ENCODE results near the gene CHTOP.

The CHTOP gene

DNA sequence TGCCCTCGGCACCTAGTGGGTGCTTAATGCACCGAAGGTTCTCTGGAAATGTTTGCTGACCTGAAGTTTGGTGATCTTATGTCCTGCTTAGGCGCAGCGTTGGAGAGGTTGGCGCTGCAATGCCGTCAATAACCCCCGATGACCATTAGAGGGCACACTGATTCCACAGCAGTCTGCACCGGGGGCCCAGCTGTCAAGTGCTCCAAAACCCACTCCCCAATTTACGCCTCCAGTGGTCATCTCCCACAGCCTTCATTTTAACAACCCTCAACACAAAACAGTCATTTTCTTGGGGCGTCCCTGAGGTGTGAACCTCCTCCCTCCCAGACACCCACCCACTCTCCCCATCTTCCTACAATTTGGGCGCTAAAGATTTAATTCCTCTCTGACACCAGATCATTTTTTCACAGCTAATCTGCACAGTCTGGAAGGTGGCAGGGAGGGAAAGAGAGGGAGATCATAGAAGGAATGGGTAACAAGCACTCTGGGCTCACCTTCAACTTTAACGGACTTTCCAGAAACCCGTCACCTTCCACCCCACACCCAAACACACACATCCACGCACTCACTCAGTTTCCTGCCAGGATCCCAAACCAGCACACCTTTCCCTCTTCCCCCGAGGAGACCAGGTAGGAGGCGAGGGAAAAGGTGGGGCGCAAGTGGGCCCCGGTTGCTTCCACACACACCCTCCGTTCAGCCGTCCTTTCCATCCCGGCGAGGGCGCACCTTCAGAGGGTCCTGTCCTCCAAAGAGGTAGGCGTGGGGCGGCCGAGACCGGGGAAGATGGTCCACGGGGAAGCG lies 44.1 kb downstream of the CHTOP start:
- H3K4me3 ChIP-seq (IDR thresholded peaks at IDR 0.05; ENCODE audit: insufficient read depth, low read depth, low read length) = no peak overlapping the region
- H2AFZ ChIP-seq (ENCODE audit: low read depth) = peak overlapping the region; percentile 0; the same call in 1 of the 2 replicates
- H3K4me2 ChIP-seq = peak overlapping the region; percentile 4; the same call in 1 of the 2 replicates
- H3K4me1 ChIP-seq (ENCODE audit: low read depth, poor library complexity, severe bottlenecking) = peaks cover 11% of the 10 kb centered on the region
- no peaks in the 10 kb centered on the region for H3K79me2 ChIP-seq (ENCODE audit: insufficient read depth, low read depth)
- H4K20me1 ChIP-seq (ENCODE audit: insufficient read depth) = no peaks in the 10 kb centered on the region
- TF ChIP-seq, protein P1, sequence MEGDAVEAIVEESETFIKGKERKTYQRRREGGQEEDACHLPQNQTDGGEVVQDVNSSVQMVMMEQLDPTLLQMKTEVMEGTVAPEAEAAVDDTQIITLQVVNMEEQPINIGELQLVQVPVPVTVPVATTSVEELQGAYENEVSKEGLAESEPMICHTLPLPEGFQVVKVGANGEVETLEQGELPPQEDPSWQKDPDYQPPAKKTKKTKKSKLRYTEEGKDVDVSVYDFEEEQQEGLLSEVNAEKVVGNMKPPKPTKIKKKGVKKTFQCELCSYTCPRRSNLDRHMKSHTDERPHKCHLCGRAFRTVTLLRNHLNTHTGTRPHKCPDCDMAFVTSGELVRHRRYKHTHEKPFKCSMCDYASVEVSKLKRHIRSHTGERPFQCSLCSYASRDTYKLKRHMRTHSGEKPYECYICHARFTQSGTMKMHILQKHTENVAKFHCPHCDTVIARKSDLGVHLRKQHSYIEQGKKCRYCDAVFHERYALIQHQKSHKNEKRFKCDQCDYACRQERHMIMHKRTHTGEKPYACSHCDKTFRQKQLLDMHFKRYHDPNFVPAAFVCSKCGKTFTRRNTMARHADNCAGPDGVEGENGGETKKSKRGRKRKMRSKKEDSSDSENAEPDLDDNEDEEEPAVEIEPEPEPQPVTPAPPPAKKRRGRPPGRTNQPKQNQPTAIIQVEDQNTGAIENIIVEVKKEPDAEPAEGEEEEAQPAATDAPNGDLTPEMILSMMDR (conservative IDR thresholded peaks at IDR 0.05; ENCODE audit: low read depth, low read length) = peak; percentile 100
- no peaks in the 10 kb centered on the region for H3K36me3 ChIP-seq (ENCODE audit: insufficient read depth)
- no peak overlapping the region for H3K27ac ChIP-seq
- H3K9ac ChIP-seq = no peak overlapping the region
- H3K27me3 ChIP-seq (ENCODE audit: insufficient read depth, low read depth) = peaks cover 51% of the 10 kb centered on the region

DNA sequence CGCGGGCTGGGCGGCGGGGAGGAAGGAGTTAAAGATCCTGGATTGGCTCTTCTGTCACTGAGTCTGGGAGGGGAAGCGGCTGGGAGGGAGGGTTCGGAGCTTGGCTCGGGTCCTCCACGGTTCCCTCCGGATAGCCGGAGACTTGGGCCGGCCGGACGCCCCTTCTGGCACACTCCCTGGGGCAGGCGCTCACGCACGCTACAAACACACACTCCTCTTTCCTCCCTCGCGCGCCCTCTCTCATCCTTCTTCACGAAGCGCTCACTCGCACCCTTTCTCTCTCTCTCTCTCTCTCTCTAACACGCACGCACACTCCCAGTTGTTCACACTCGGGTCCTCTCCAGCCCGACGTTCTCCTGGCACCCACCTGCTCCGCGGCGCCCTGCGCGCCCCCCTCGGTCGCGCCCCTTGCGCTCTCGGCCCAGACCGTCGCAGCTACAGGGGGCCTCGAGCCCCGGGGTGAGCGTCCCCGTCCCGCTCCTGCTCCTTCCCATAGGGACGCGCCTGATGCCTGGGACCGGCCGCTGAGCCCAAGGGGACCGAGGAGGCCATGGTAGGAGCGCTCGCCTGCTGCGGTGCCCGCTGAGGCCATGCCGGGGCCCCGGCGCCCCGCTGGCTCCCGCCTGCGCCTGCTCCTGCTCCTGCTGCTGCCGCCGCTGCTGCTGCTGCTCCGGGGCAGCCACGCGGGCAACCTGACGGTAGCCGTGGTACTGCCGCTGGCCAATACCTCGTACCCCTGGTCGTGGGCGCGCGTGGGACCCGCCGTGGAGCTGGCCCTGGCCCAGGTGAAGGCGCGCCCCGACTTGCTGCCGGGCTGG lies 44.9 kb downstream of the CHTOP start, which contains the start of gene NPR1:
Gene NPR1 (plus strand): TSS at position 170 of the 818 bp plus-strand sequence. CDS start 421 bp downstream, at position 591.
- Histone ChIP-seq H3K27ac (no peak within 1 kb of the TSS), H3K27me3 (ENCODE audit: insufficient read depth, low read depth) (peaks cover 59% of the 10 kb centered on the region), H3K4me3 (IDR thresholded peaks at IDR 0.05; ENCODE audit: insufficient read depth, low read depth, low read length) (no peak within 1 kb of the TSS), H3K79me2 (ENCODE audit: insufficient read depth, low read depth) (no peaks in the 10 kb centered on the region), H3K4me1 (ENCODE audit: low read depth, poor library complexity, severe bottlenecking) (peaks cover 11% of the 10 kb centered on the region), H4K20me1 (ENCODE audit: insufficient read depth) (no peaks in the 10 kb centered on the region), H3K9ac (no peak within 1 kb of the TSS), H2AFZ (ENCODE audit: low read depth) (peak within 1 kb of the TSS; percentile 0; the same call in 1 of the 2 replicates), H3K36me3 (ENCODE audit: insufficient read depth) (no peaks in the 10 kb centered on the region), H3K4me2 (peak within 1 kb of the TSS; percentile 4; the same call in 1 of the 2 replicates)
- TF ChIP-seq, protein P1 (conservative IDR thresholded peaks at IDR 0.05; ENCODE audit: low read depth, low read length) = no peak

DNA sequence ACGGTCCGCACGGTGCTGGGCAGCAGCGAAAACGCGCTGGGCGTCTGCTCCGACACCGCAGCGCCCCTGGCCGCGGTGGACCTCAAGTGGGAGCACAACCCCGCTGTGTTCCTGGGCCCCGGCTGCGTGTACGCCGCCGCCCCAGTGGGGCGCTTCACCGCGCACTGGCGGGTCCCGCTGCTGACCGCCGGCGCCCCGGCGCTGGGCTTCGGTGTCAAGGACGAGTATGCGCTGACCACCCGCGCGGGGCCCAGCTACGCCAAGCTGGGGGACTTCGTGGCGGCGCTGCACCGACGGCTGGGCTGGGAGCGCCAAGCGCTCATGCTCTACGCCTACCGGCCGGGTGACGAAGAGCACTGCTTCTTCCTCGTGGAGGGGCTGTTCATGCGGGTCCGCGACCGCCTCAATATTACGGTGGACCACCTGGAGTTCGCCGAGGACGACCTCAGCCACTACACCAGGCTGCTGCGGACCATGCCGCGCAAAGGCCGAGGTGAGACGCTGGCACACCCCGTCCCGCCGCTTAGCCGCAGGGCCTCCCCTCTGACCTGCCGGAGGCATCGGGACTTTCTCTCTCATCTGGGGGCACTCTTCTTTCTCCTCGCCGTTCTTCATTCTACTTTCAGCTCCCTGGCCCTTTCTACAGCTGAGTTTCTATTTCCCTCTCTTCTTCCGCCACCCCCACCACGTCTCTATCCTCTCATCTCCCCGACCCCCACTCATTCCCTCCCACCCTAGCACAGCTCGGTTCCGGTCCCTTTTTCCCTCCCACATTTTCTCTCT lies 45.7 kb downstream of the CHTOP start:
- H3K4me3 ChIP-seq (IDR thresholded peaks at IDR 0.05; ENCODE audit: insufficient read depth, low read depth, low read length) = no peak overlapping the region

DNA sequence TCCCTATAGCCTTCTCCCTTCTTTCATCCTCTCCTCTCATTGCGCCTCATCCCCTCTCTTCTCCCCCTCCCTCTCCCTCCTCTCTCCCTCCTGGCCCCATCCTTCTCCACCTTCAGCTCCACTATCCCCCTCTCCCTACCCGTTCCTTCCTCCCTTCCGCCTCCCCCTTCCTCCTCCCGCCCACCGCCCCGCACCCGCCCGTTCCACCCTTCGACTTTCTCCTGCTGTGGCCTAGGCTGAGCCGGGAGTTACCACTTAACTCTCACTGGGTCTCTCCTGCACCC lies 46.2 kb downstream of the CHTOP start:
- Histone ChIP-seq H3K4me1 (ENCODE audit: low read depth, poor library complexity, severe bottlenecking) (peaks cover 11% of the 10 kb centered on the region), H3K9ac (no peak overlapping the region), H3K4me2 (no peak overlapping the region), H2AFZ (ENCODE audit: low read depth) (no peak overlapping the region), H3K79me2 (ENCODE audit: insufficient read depth, low read depth) (no peaks in the 10 kb centered on the region), H3K27ac (no peak overlapping the region), H3K27me3 (ENCODE audit: insufficient read depth, low read depth) (peaks cover 59% of the 10 kb centered on the region), H3K36me3 (ENCODE audit: insufficient read depth) (no peaks in the 10 kb centered on the region), H4K20me1 (ENCODE audit: insufficient read depth) (no peaks in the 10 kb centered on the region), H3K4me3 (IDR thresholded peaks at IDR 0.05; ENCODE audit: insufficient read depth, low read depth, low read length) (no peak overlapping the region)
- TF ChIP-seq, protein P1 (conservative IDR thresholded peaks at IDR 0.05; ENCODE audit: low read depth, low read length) = no peak

More for the DNA sequence above, 45.7 kb downstream of the CHTOP start:
- H3K4me2 ChIP-seq = no peak overlapping the region
- peaks cover 59% of the 10 kb centered on the region for H3K27me3 ChIP-seq (ENCODE audit: insufficient read depth, low read depth)
- H2AFZ ChIP-seq (ENCODE audit: low read depth) = no peak overlapping the region
- no peaks in the 10 kb centered on the region for H3K79me2 ChIP-seq (ENCODE audit: insufficient read depth, low read depth)
- no peak overlapping the region for H3K9ac ChIP-seq
- H3K36me3 ChIP-seq (ENCODE audit: insufficient read depth) = no peaks in the 10 kb centered on the region
- peaks cover 11% of the 10 kb centered on the region for H3K4me1 ChIP-seq (ENCODE audit: low read depth, poor library complexity, severe bottlenecking)
- no peaks in the 10 kb centered on the region for H4K20me1 ChIP-seq (ENCODE audit: insufficient read depth)
- TF ChIP-seq, protein P1 (conservative IDR thresholded peaks at IDR 0.05; ENCODE audit: low read depth, low read length) = no peak
- H3K27ac ChIP-seq = no peak overlapping the region

Data from KMS-11 (cell line).